Fibroblast of lung (primary cell): ENCODE results near the gene CA9. TPM values are rescaled to one million over a fixed set of nuclear protein-coding genes. Genes with fewer than 3 reads are reported as not detected.

Experiments used
- DNase-seq, 2 donors: peaks; one replicate each; pipeline versions ENCODE4 v3.0.0 to v3.0.0-alpha.2; 2010; ENCODE audit warnings: low read depth in 2 of 2
- H2AFZ ChIP-seq: 2 replicates; pipeline ENCODE4 v1.5.1; 2012; ENCODE audit warnings: low read length, control low read depth, inconsistent platforms
- H3K27ac ChIP-seq: 2 replicates; pipeline ENCODE4 v1.5.1; 2011; ENCODE audit warnings: low read length, control low read depth; ENCODE audit not compliant: insufficient read depth
- H3K27me3 ChIP-seq: 2 replicates; pipeline ENCODE4 v1.5.1; 2011; ENCODE audit warnings: mild to moderate bottlenecking, low read length; ENCODE audit not compliant: control insufficient read depth, insufficient read depth
- H3K36me3 ChIP-seq: 2 replicates; pipeline ENCODE4 v1.5.1; 2011; ENCODE audit warnings: low read length; ENCODE audit not compliant: control insufficient read depth, insufficient read depth
- H3K4me1 ChIP-seq: 2 replicates; pipeline ENCODE4 v1.5.1; 2011; ENCODE audit warnings: low read length; ENCODE audit not compliant: control insufficient read depth, insufficient read depth; ENCODE audit errors: extremely low read depth
- H3K4me2 ChIP-seq: 2 replicates; pipeline ENCODE4 v1.5.1; 2011; ENCODE audit warnings: low read length, control low read depth; ENCODE audit not compliant: insufficient read depth; ENCODE audit errors: extremely low read depth
- H3K4me3 ChIP-seq, 4 experiments: fragments of 200-600 bp in 1 of 4; sonication (generic) in 1 of 4; replicated peaks in 1 of 4; 2 replicates each; pipeline ENCODE4 v1.5.1; 2011 to 2016; ENCODE audit warnings: low read length in 4 of 4, low read depth in 3 of 4, mild to moderate bottlenecking in 3 of 4, control low read depth in 2 of 4, inconsistent platforms in 1 of 4, mixed read lengths in 1 of 4; ENCODE audit not compliant: insufficient read depth in 1 of 4; ENCODE audit errors: control extremely low read depth in 1 of 4
- H3K79me2 ChIP-seq: 2 replicates; pipeline ENCODE4 v1.5.1; 2012; ENCODE audit warnings: mild to moderate bottlenecking, low read length, inconsistent platforms; ENCODE audit not compliant: control insufficient read depth, insufficient read depth
- H3K9ac ChIP-seq: 2 replicates; pipeline ENCODE4 v1.5.1; 2011; ENCODE audit warnings: mild to moderate bottlenecking, low read length, control low read depth; ENCODE audit not compliant: insufficient read depth
- H3K9me3 ChIP-seq: 2 replicates; pipeline ENCODE4 v1.5.1; 2012; ENCODE audit warnings: low read depth, low read length; ENCODE audit not compliant: control insufficient read depth, insufficient read depth
- H4K20me1 ChIP-seq: 2 replicates; pipeline ENCODE4 v1.5.1; 2011; ENCODE audit warnings: low read length; ENCODE audit not compliant: control insufficient read depth, insufficient read depth; ENCODE audit errors: extremely low read depth
- CTCF ChIP-seq, 2 donors: IDR thresholded peaks in 1 of 2; conservative IDR thresholded peaks in 1 of 2; 1 replicate in 1 of 2; 2 replicates in 1 of 2; pipeline ENCODE4 v1.5.1; 2011 to 2012; ENCODE audit warnings: low read length in 2 of 2, control low read depth in 1 of 2, inconsistent platforms in 1 of 2, low read depth in 1 of 2, mild to moderate bottlenecking in 1 of 2
- EZH2 ChIP-seq: IDR thresholded peaks from 2 replicates; pipeline ENCODE4 v1.5.1; 2012; ENCODE audit warnings: low read length, control low read depth, mild to moderate bottlenecking; ENCODE audit errors: missing control alignments
- polyA minus RNA-seq: library from RNA; depleted of rRNA, polyadenylated mRNA; stranded (reverse); fragments of >200 nt; gene quantifications from 2 replicates; pipeline ENCODE4 v1.2.3, GENCODE V29; 2011; ENCODE audit warnings: low replicate concordance
- polyA plus RNA-seq, 2 donors: library from polyadenylated mRNA; depleted of rRNA in 1 of 2; stranded (reverse) in 1 of 2; unstranded in 1 of 2; fragments of >200 nt; gene quantifications; 2 replicates each; pipeline ENCODE4 v1.2.1, GENCODE V29; 2011 to 2012; ENCODE audit warnings: missing spikeins in 1 of 2
- total RNA-seq: library from RNA; depleted of rRNA; stranded (reverse); fragments of >200 nt; gene quantifications from 2 replicates; pipeline ENCODE4 v1.2.1, GENCODE V29; 2014

The CA9 gene
- total RNA-seq, result 0.17 and 0.26 TPM in 2 replicates
- polyA plus RNA-seq, result 0.59 TPM in 1 of 2 replicates, not detected in the other
- 0.84 TPM in 2 replicates for polyA plus RNA-seq (2012)
- polyA minus RNA-seq, result not detected in 2 replicates

- Histone ChIP-seq H3K36me3 (no peaks in the 10 kb centered on the region), H2AFZ (no peak within 1 kb of the TSS), H3K79me2 (no peaks in the 10 kb centered on the region), H4K20me1 (no peaks in the 10 kb centered on the region), H3K27ac (no peak within 1 kb of the TSS), H3K4me2 (no peak within 1 kb of the TSS), H3K9me3 (no peaks in the 10 kb centered on the region), H3K4me1 (peaks cover 4% of the 10 kb centered on the region), H3K27me3 (no peaks in the 10 kb centered on the region), H3K9ac (no peak within 1 kb of the TSS), H3K4me3 (no peak within 1 kb of the TSS)
- TF ChIP-seq EZH2 (no peak), CTCF (conservative IDR thresholded peaks at IDR 0.05 in 1 of 2, IDR thresholded peaks at IDR 0.05 in 1 of 2; ENCODE audit: low read depth in 1 of 2, low read length in 2 of 2) (no peak)
- no peak for DNase-seq
Measured at GRCh38 chr9:35673132-35674024, at the start of gene CA9. CA9 (plus strand) TSS chr9:35673928; CDS start chr9:35673960, 32 bp downstream.

- Histone ChIP-seq H3K4me1 (no peaks in the 10 kb centered on the region), H2AFZ (no peak overlapping the region), H3K4me3 (no peak overlapping the region), H4K20me1 (no peaks in the 10 kb centered on the region), H3K4me2 (no peak overlapping the region), H3K9ac (no peak overlapping the region), H3K36me3 (no peaks in the 10 kb centered on the region), H3K79me2 (no peaks in the 10 kb centered on the region), H3K9me3 (no peaks in the 10 kb centered on the region), H3K27me3 (no peaks in the 10 kb centered on the region), H3K27ac (no peak overlapping the region)
- TF ChIP-seq CTCF (conservative IDR thresholded peaks at IDR 0.05 in 1 of 2, IDR thresholded peaks at IDR 0.05 in 1 of 2; ENCODE audit: low read depth in 1 of 2, low read length in 2 of 2) (no peak), EZH2 (no peak)
- DNase-seq, result no peak
Measured at GRCh38 chr9:35627575-35627974, 46.2 kb upstream of the CA9 start.

GRCh38 chr9:35628389-35628991 lies 45.2 kb upstream of the CA9 start:
- Histone ChIP-seq H3K9ac (no peak overlapping the region), H3K4me1 (no peaks in the 10 kb centered on the region), H3K27me3 (no peaks in the 10 kb centered on the region), H3K4me3 (no peak overlapping the region), H2AFZ (no peak overlapping the region), H3K36me3 (no peaks in the 10 kb centered on the region), H4K20me1 (no peaks in the 10 kb centered on the region), H3K27ac (no peak overlapping the region), H3K9me3 (no peaks in the 10 kb centered on the region), H3K79me2 (no peaks in the 10 kb centered on the region), H3K4me2 (no peak overlapping the region)
- TF ChIP-seq EZH2, result no peak
- TF ChIP-seq CTCF (conservative IDR thresholded peaks at IDR 0.05 in 1 of 2, IDR thresholded peaks at IDR 0.05 in 1 of 2; ENCODE audit: low read depth in 1 of 2, low read length in 2 of 2), result no peak
- no peak for DNase-seq
